HepG2 (cell line): ENCODE measurements around the gene AUTS2. TPM values are rescaled to one million over a fixed set of nuclear protein-coding genes. Genes with fewer than 3 reads are reported as not detected.

Experiments
- ATAC-seq: fragments of 200-7000 bp; cut with Tn5 transposase; 3 replicates; pipeline ENCODE4 v1.9.1; 2020; ENCODE audit warnings: mild to moderate bottlenecking, moderate library complexity
- BruUV-seq: library from RNA; stranded (reverse); fragments of 400-500 nt; replicated peaks from 2 replicates; lab custom pipeline; 2021; lab: Mats Ljungman, UMichigan
- CTCF ChIA-PET: fragments of 300-600 bp; formaldehyde crosslinking; extraction: SDS; loops from one replicate; lab custom pipeline; 2021; ENCODE audit warnings: low total read pairs, inconsistent platforms, low intra/inter-chr PET ratio; lab: Yijun Ruan, JAX
- POLR2A ChIA-PET: fragments of 350-600 bp; sonication (Branson Sonifier 250); formaldehyde crosslinking; loops from one replicate; lab custom pipeline; 2020; ENCODE audit warnings: antibody characterized with exemption, inconsistent platforms; lab: Yijun Ruan, JAX
- DNase-seq: peaks from one replicate; pipeline ENCODE4 v3.0.0-alpha.2; 2015; ENCODE audit warnings: low spot score
- FAIRE-seq: peaks from 3 replicates; lab custom pipeline; 2011; peaks lifted over from hg19 to GRCh38; lab: Jason Lieb, UNC
- H2AFZ ChIP-seq: one replicate; pipeline ENCODE4 v1.6.1; 2011; ENCODE audit warnings: low read length, inconsistent platforms
- H3K27ac ChIP-seq: fragments of 300-600 bp; 3 replicates; pipeline ENCODE4 v1.8.0; 2011; ENCODE audit warnings: mixed run types, mild to moderate bottlenecking, mixed read lengths, low read length, inconsistent platforms; ENCODE audit not compliant: insufficient read depth; ENCODE audit errors: extremely low read length
- H3K27me3 ChIP-seq, 2 experiments: fragments of 200-600 bp in 1 of 2; 2 replicates in 1 of 2; 3 replicates in 1 of 2; pipeline versions ENCODE4 v1.6.0 to v1.8.0; 2011; ENCODE audit warnings: low read length in 2 of 2, mild to moderate bottlenecking in 2 of 2, moderate library complexity in 2 of 2, inconsistent platforms in 1 of 2; ENCODE audit not compliant: insufficient read depth in 2 of 2, control insufficient read depth in 1 of 2
- H3K36me3 ChIP-seq, 2 experiments: fragments of 200-600 bp in 1 of 2; replicated peaks in 1 of 2; 2 replicates in 1 of 2; 3 replicates in 1 of 2; pipeline versions ENCODE4 v1.5.1 to v1.8.0; 2011; ENCODE audit warnings: low read length in 2 of 2, inconsistent platforms in 1 of 2; ENCODE audit not compliant: insufficient read depth in 2 of 2, control insufficient read depth in 1 of 2
- H3K4me1 ChIP-seq: 2 replicates; pipeline ENCODE4 v1.5.1; 2012; ENCODE audit warnings: low read length, inconsistent platforms; ENCODE audit not compliant: insufficient read depth
- H3K4me2 ChIP-seq: 2 replicates; pipeline ENCODE4 v1.6.0; 2011; ENCODE audit warnings: low read depth, low read length, inconsistent platforms
- H3K4me3 ChIP-seq, 3 experiments: fragments of 200-600 bp in 1 of 3; sonication (generic), shearing (Covaris generic) in 1 of 3; replicated peaks in 1 of 3; 2 replicates each; pipeline ENCODE4 v1.5.1; 2011 to 2016; ENCODE audit warnings: low read length in 3 of 3, inconsistent platforms in 2 of 3, low read depth in 2 of 3, mild to moderate bottlenecking in 2 of 3, control low read depth in 1 of 3, mixed read lengths in 1 of 3; ENCODE audit not compliant: insufficient read depth in 1 of 3
- H3K79me2 ChIP-seq: one replicate; pipeline ENCODE4 v1.6.1; 2011; ENCODE audit warnings: low read length, inconsistent platforms; ENCODE audit not compliant: insufficient read depth
- H3K9ac ChIP-seq: 2 replicates; pipeline ENCODE4 v1.6.0; 2011; ENCODE audit warnings: mild to moderate bottlenecking, low read depth, low read length, inconsistent platforms; ENCODE audit not compliant: insufficient read depth
- H3K9me3 ChIP-seq: 2 replicates; pipeline ENCODE4 v1.5.1; 2012; ENCODE audit warnings: mild to moderate bottlenecking, low read length
- H4K20me1 ChIP-seq: 2 replicates; pipeline ENCODE4 v1.6.0; 2011; ENCODE audit warnings: inconsistent platforms, mild to moderate bottlenecking, low read length, moderate library complexity; ENCODE audit not compliant: insufficient read depth
- ELF1 ChIP-seq: sonication (generic); formaldehyde crosslinking; IDR thresholded peaks from 2 replicates; pipeline ENCODE4 v1.4.0; 2020; ENCODE audit warnings: missing genetic modification reagents
- EP300 ChIP-seq, 3 experiments: sonication (generic) in 1 of 3; formaldehyde crosslinking in 1 of 3; IDR thresholded peaks; 2 replicates each; pipeline versions ENCODE4 v1.5.1 to v1.6.1; 2011 to 2020; ENCODE audit warnings: low read depth in 2 of 3, low read length in 2 of 3, borderline replicate concordance in 1 of 3, improper control_type of control experiment in 1 of 3, mild to moderate bottlenecking in 1 of 3, missing genetic modification reagents in 1 of 3, moderate library complexity in 1 of 3
- HCFC1 ChIP-seq: fragments of 150-350 bp; IDR thresholded peaks from 2 replicates; pipeline ENCODE4 v1.6.1; 2014; ENCODE audit warnings: low read depth, low read length
- HNF4G ChIP-seq, 2 experiments: sonication (generic) in 1 of 2; formaldehyde crosslinking in 1 of 2; IDR thresholded peaks; 2 replicates each; pipeline versions ENCODE4 v1.4.0 to v1.6.1; 2011 to 2020; ENCODE audit warnings: borderline replicate concordance in 2 of 2, low read depth in 2 of 2, mild to moderate bottlenecking in 2 of 2, low read length in 1 of 2, missing genetic modification reagents in 1 of 2, moderate library complexity in 1 of 2
- MZF1 ChIP-seq: sonication (generic); formaldehyde crosslinking; IDR thresholded peaks from 2 replicates; pipeline ENCODE4 v1.8.1; 2023; ENCODE audit warnings: mild to moderate bottlenecking, missing genetic modification reagents, borderline replicate concordance
- NRL ChIP-seq: sonication (generic); formaldehyde crosslinking; IDR thresholded peaks from 2 replicates; pipeline ENCODE4 v1.5.0; 2020; ENCODE audit warnings: missing genetic modification reagents, mild to moderate bottlenecking, moderate library complexity, borderline replicate concordance
- PPARG ChIP-seq: conservative IDR thresholded peaks from 2 replicates; pipeline ENCODE4 v1.6.1; 2016; ENCODE audit warnings: missing biosample characterization, missing genetic modification reagents
- THAP11 ChIP-seq: IDR thresholded peaks from 2 replicates; pipeline ENCODE4 v1.6.1; 2016; ENCODE audit warnings: missing biosample characterization, missing genetic modification reagents
- ZNF260 ChIP-seq: sonication (generic); formaldehyde crosslinking; IDR thresholded peaks from 2 replicates; pipeline ENCODE4 v1.4.0; 2020; ENCODE audit warnings: missing genetic modification reagents, low read depth, mild to moderate bottlenecking, borderline replicate concordance
- ZNF460 ChIP-seq: sonication (generic); formaldehyde crosslinking; IDR thresholded peaks from 2 replicates; pipeline ENCODE4 v1.5.1; 2020; ENCODE audit warnings: missing genetic modification reagents, mild to moderate bottlenecking, borderline replicate concordance
- WGBS: methylation state at CpG from one replicate; pipeline ENCODE4 v1.1.6; 2017; ENCODE audit warnings: low lambda C conversion rate; 5-methylcytosine and 5-hydroxymethylcytosine counted together
- in situ Hi-C: cut with HindIII; loops from 2 replicates; pipeline ENCODE4 v1.10.0; 2017; ENCODE audit warnings: low pct_unique_long_range_greater_than_20kb; ENCODE audit not compliant: extremely low pct_ligation_motif_present
- intact Hi-C: fragments of 100-400 bp; cut with micrococcal nuclease; formaldehyde crosslinking; loops from one replicate; pipeline ENCODE4 v1.10.0; 2022; ENCODE audit not compliant: unreplicated experiment
- polyA plus RNA-seq, 8 experiments: library from polyadenylated mRNA; depleted of rRNA in 3 of 8; stranded (reverse) in 7 of 8; unstranded in 1 of 8; fragments of >200 nt; fragmentation: Illumina TruSeq in 4 of 8; extraction: Trizol in 4 of 8; gene quantifications; 2 replicates each; pipeline versions ENCODE4 v1.2.1 to v1.2.3, GENCODE V29; 2011 to 2016; ENCODE audit warnings: low read depth in 4 of 8, missing spikeins in 1 of 8, mixed read lengths in 1 of 8; ENCODE audit not compliant: insufficient read depth in 1 of 8
- total RNA-seq, 5 experiments: library from RNA; depleted of rRNA; stranded (reverse); fragments of >200 nt; fragmentation: Illumina TruSeq; extraction: Trizol; gene quantifications; 2 replicates each; pipeline ENCODE4 v1.2.3, GENCODE V29; 2016; ENCODE audit warnings: low read depth in 1 of 5

Gene AUTS2
- total and polyA plus RNA-seq, 2 of the 13 experiments (the other 11 are each of a cell fraction or from before 2014, with no cell fraction given) = 0.38 TPM; not detected in 1

DNA sequence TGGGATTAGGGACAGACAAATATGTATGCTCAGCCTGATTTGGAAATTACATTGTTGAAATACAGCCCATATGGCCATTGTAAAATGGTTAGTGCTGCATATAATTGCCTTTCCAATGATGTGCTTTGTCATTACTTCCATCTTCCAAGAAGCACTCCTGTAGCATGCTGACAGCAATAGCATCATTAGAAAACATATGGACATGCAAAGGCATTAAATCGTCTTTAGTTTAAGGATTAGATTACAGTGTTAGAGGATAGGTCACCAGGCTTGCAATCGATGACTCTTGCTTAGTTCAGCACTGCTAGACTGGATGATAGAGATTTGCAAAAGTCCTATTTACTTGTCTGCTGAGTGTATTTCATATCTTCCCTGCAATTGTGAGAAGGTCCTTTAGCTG lies 17.4 kb downstream of the AUTS2 start:
- no peaks in the 10 kb centered on the region for H3K9me3 ChIP-seq
- whole genome bisulfite sequencing = 50% methylated on average over 2 of the region's 2 CpGs
- TF ChIP-seq MZF1 (CRISPR knock-in tag) (no peak), NRL (CRISPR knock-in tag) (no peak), PPARG (no peak), ELF1 (CRISPR knock-in tag) (no peak), ZNF260 (CRISPR knock-in tag) (no peak), HCFC1 (no peak), EP300 (IDR thresholded peaks at IDR 0.05; ENCODE audit: low read depth in 2 of 2, low read length in 2 of 2) (no peak), EP300 (CRISPR knock-in tag; IDR thresholded peaks at IDR 0.05; ENCODE audit: borderline replicate concordance) (no peak), HNF4G (IDR thresholded peaks at IDR 0.05; ENCODE audit: borderline replicate concordance, low read depth, low read length) (no peak), HNF4G (CRISPR knock-in tag; IDR thresholded peaks at IDR 0.05; ENCODE audit: borderline replicate concordance, low read depth) (no peak), ZNF460 (no peak), THAP11 (CRISPR knock-in tag) (no peak)
- TF ChIP-seq, all 625 proteins: peak for 0
- ChIA-PET POLR2A (no interaction called here), CTCF (no interaction called here)
- DNase-seq (no peak), FAIRE-seq (no peak), ATAC-seq (no peak)
- Histone ChIP-seq H3K27me3 (no peaks in the 10 kb centered on the region), H3K79me2 (no peaks in the 10 kb centered on the region), H2AFZ (no peak overlapping the region), H3K9ac (no peak overlapping the region), H3K4me1 (no peaks in the 10 kb centered on the region), H3K36me3 (no peaks in the 10 kb centered on the region), H4K20me1 (no peaks in the 10 kb centered on the region), H3K27ac (no peak overlapping the region), H3K4me3 (no peak overlapping the region), H3K4me2 (no peak overlapping the region)
- in situ Hi-C loops = no loop called here
- intact Hi-C loops = no loop called here
- BruUV-seq = no TSS peak
